OCI-LY1 (cell line): ENCODE results near the gene TUBGCP4.

Source experiments
- EZH2 ChIP-seq: fragments of 200-600 bp; sonication (generic), shearing (Covaris generic); IDR thresholded peaks from 2 replicates; pipeline ENCODE4 v1.8.0; 2017; ENCODE audit warnings: borderline replicate concordance, mixed run types, mild to moderate bottlenecking, antibody characterized with exemption, low read length, moderate library complexity, mixed read lengths
- TF ChIP-seq, protein P1 (sequence below): fragments of 200-600 bp; sonication (generic), shearing (Covaris generic); IDR thresholded peaks from 2 replicates; pipeline ENCODE4 v1.5.1; 2017; ENCODE audit warnings: mild to moderate bottlenecking, antibody characterized with exemption, low read length, moderate library complexity, mixed read lengths

DNA sequence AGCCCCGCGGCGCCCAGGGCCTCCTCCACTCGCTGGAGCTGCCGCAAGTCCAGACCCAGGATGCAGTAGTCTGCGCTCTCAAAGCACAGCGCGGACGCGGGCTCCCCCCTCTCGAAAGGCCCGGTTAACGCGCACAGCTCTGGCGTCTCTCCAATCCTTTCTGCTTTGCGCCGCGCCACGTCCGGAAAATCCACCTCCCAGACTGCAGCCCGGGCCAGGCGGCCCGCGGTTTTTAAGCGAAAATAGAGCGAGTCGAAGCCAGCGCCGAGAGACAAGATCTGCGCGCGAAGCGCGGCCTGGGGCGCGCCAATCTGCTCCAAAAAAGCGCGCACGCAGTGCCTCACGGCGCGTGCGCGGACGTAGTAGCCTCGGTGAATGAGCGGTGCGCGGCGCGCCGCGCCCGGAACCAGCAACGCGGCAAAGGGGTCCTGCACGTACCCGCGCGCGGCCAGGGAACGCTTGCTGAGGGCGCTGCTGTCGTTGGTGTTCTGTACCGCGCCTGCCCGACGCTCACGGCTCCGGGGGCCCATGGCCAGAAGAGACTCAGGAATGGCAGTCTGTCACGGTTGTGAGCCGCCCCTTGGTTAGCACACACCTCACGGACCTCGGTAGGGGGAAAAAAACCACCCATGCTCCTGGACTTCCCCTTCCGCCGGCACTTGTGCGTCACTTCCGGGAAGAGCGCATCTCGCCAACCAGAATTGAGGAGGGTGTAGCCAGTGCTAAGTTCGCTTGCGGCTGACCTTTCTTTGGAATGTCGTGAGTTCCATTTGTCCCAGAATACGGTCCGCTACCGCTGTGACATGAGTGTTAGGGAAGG lies 40.7 kb upstream of the TUBGCP4 start, which contains the start of gene LCMT2:
- no peak for TF ChIP-seq EZH2
- TF ChIP-seq, protein P1, sequence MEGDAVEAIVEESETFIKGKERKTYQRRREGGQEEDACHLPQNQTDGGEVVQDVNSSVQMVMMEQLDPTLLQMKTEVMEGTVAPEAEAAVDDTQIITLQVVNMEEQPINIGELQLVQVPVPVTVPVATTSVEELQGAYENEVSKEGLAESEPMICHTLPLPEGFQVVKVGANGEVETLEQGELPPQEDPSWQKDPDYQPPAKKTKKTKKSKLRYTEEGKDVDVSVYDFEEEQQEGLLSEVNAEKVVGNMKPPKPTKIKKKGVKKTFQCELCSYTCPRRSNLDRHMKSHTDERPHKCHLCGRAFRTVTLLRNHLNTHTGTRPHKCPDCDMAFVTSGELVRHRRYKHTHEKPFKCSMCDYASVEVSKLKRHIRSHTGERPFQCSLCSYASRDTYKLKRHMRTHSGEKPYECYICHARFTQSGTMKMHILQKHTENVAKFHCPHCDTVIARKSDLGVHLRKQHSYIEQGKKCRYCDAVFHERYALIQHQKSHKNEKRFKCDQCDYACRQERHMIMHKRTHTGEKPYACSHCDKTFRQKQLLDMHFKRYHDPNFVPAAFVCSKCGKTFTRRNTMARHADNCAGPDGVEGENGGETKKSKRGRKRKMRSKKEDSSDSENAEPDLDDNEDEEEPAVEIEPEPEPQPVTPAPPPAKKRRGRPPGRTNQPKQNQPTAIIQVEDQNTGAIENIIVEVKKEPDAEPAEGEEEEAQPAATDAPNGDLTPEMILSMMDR: no peak
